Measurements from ENCODE around the gene SERTAD3. TPM values are rescaled to one million over a fixed set of nuclear protein-coding genes. Genes with fewer than 3 reads are reported as not detected.

The SERTAD3 gene
- total and polyA plus RNA-seq, 2 donors (not counting 3 experiments of a cell fraction or from before 2014, with no cell fraction given), result 13.3 to 29.9 TPM

GRCh38 chr19:40415768-40416167 lies 28.4 kb downstream of the SERTAD3 start:
- Histone ChIP-seq H3K4me3 (replicated peaks in 1 of 3; ENCODE audit: insufficient read depth in 1 of 3, low read depth in 1 of 3, low read length in 3 of 3) (no peak overlapping the region), H3K4me2 (ENCODE audit: insufficient read depth, low read length) (no peak overlapping the region), H3K27ac (ENCODE audit: insufficient read depth, low read depth, low read length) (no peak overlapping the region), H3K9me3 (replicated peaks; ENCODE audit: control insufficient read depth, insufficient read depth, low read length) (no peaks in the 10 kb centered on the region), H3K4me1 (ENCODE audit: control insufficient read depth, extremely low read depth, insufficient read depth, low read length) (peaks cover 11% of the 10 kb centered on the region), H3K9ac (replicated peaks; ENCODE audit: extremely low read depth, insufficient read depth, low read length) (no peak overlapping the region), H2AFZ (ENCODE audit: low read depth, low read length) (no peak overlapping the region), H3K36me3 (ENCODE audit: control insufficient read depth in 2 of 2, extremely low read depth in 1 of 2, insufficient read depth in 2 of 2, low read length in 2 of 2) (no peaks in the 10 kb centered on the region), H3K79me2 (ENCODE audit: control insufficient read depth, insufficient read depth, low read length) (no peaks in the 10 kb centered on the region), H4K20me1 (replicated peaks; ENCODE audit: control insufficient read depth, extremely low read depth, insufficient read depth, low read length) (no peaks in the 10 kb centered on the region), H3K27me3 (ENCODE audit: control insufficient read depth in 2 of 2, insufficient read depth in 2 of 2, low read length in 2 of 2) (no peaks in the 10 kb centered on the region), H3K9me1 (replicated peaks; ENCODE audit: control insufficient read depth, extremely low read depth, insufficient read depth, low read length) (no peaks in the 10 kb centered on the region)
- ChIA-PET POLR2A (no interaction called here), CTCF (interaction anchor here (1.2 to 1.8 kb wide), 3 partner anchors 10 to 219 kb away, joined by 3 to 5 read pairs (median 4); no protein-coding TSS in a partner anchor)
- dilution Hi-C loops (cut with MboI; ENCODE audit: extremely low pct_ligation_motif_present, low sequenced_read_pairs) (no loop called here), intact Hi-C loops (cut with micrococcal nuclease) (no loop called here)
- FAIRE-seq (no peak), DNase-seq (ENCODE audit: low read depth, low spot score) (no peak)
- TF ChIP-seq JUN (IDR thresholded peaks at IDR 0.05; ENCODE audit: borderline replicate concordance, insufficient read depth, insufficient read length, low read depth) (no peak), POLR2A (IDR thresholded peaks at IDR 0.05; ENCODE audit: low read depth, low read length) (no peak)
- no TSS peak for BruUV-seq (replicated peaks)

GRCh38 chr19:40414542-40415535 lies 29.3 kb downstream of the SERTAD3 start:
- Histone ChIP-seq H3K4me1 (ENCODE audit: control insufficient read depth, extremely low read depth, insufficient read depth, low read length) (peaks cover 11% of the 10 kb centered on the region), H3K27ac (ENCODE audit: insufficient read depth, low read depth, low read length) (no peak overlapping the region), H3K27me3 (ENCODE audit: control insufficient read depth in 2 of 2, insufficient read depth in 2 of 2, low read length in 2 of 2) (no peaks in the 10 kb centered on the region), H4K20me1 (replicated peaks; ENCODE audit: control insufficient read depth, extremely low read depth, insufficient read depth, low read length) (no peaks in the 10 kb centered on the region), H2AFZ (ENCODE audit: low read depth, low read length) (no peak overlapping the region), H3K79me2 (ENCODE audit: control insufficient read depth, insufficient read depth, low read length) (no peaks in the 10 kb centered on the region), H3K4me2 (ENCODE audit: insufficient read depth, low read length) (no peak overlapping the region), H3K9me1 (replicated peaks; ENCODE audit: control insufficient read depth, extremely low read depth, insufficient read depth, low read length) (no peaks in the 10 kb centered on the region), H3K9ac (replicated peaks; ENCODE audit: extremely low read depth, insufficient read depth, low read length) (no peak overlapping the region), H3K9me3 (replicated peaks; ENCODE audit: control insufficient read depth, insufficient read depth, low read length) (no peaks in the 10 kb centered on the region), H3K36me3 (ENCODE audit: control insufficient read depth in 2 of 2, extremely low read depth in 1 of 2, insufficient read depth in 2 of 2, low read length in 2 of 2) (no peaks in the 10 kb centered on the region), H3K4me3 (replicated peaks in 1 of 3; ENCODE audit: insufficient read depth in 1 of 3, low read depth in 1 of 3, low read length in 3 of 3) (no peak overlapping the region)
- dilution Hi-C loops (cut with MboI; ENCODE audit: extremely low pct_ligation_motif_present, low sequenced_read_pairs) (no loop called here), intact Hi-C loops (cut with micrococcal nuclease) (no loop called here)
- TF ChIP-seq CTCF (IDR thresholded peaks at IDR 0.05; ENCODE audit: extremely low read depth in 1 of 2, insufficient read depth in 1 of 2, low read depth in 1 of 2, low read length in 2 of 2), result no peak
- TF ChIP-seq POLR2A (IDR thresholded peaks at IDR 0.05; ENCODE audit: low read depth, low read length), result no peak
- TF ChIP-seq JUN (IDR thresholded peaks at IDR 0.05; ENCODE audit: borderline replicate concordance, insufficient read depth, insufficient read length, low read depth), result no peak
- no peak for TF ChIP-seq MYC (IDR thresholded peaks at IDR 0.05; ENCODE audit: low read depth, low read length)
- no peak for TF ChIP-seq MAX (IDR thresholded peaks at IDR 0.05; ENCODE audit: insufficient read depth, insufficient read length)
- no peak for TF ChIP-seq FOS (IDR thresholded peaks at IDR 0.05; ENCODE audit: borderline replicate concordance, insufficient read depth, low read length)
- TF ChIP-seq POLR2AphosphoS5 (IDR thresholded peaks at IDR 0.05; ENCODE audit: insufficient read depth, low read depth, low read length), result no peak
- no peak for TF ChIP-seq GATA2 (IDR thresholded peaks at IDR 0.05; ENCODE audit: insufficient read depth, insufficient read length, low read depth, low read length)
- POLR2A ChIA-PET, result no interaction called here
- no TSS peak for BruUV-seq (replicated peaks)
- DNase-seq (ENCODE audit: low read depth, low spot score), result no peak
- CTCF ChIA-PET, result interaction anchor here (0.6 to 1.8 kb wide), 3 partner anchors 15 to 220 kb away, joined by 4 to 5 read pairs (median 4); no protein-coding TSS in a partner anchor
- FAIRE-seq, result no peak

Measured in endothelial cell of umbilical vein (primary cell).